ENCODE measurements around the gene PPA1.
"Not testable (repeated sequence)": the region's sequence is repeated elsewhere in the genome, so short reads cannot be mapped to it uniquely, and the experiment has no call there.

PPA1 gene

GRCh38 chr10:70198696-70199466 is 34.3 kb downstream of the PPA1 start:
- DNase-seq = no peak

GRCh38 chr10:70197235-70197945 is 35.8 kb downstream of the PPA1 start:
- DNase-seq = no peak

GRCh38 chr10:70193391-70193844 is 39.8 kb downstream of the PPA1 start:
- no peak for DNase-seq

- no peak for DNase-seq
These were observed 40.8 kb downstream of the PPA1 start for GRCh38 chr10:70192326-70192968.

- no peak for DNase-seq
These were observed 41.3 kb downstream of the PPA1 start for GRCh38 chr10:70191972-70192305.

GRCh38 chr10:70191161-70191971 is 41.9 kb downstream of the PPA1 start:
- DNase-seq = no peak

GRCh38 chr10:70190581-70190980 is 42.6 kb downstream of the PPA1 start:
- DNase-seq = no peak

- no peak for DNase-seq
These were observed 43.1 kb downstream of the PPA1 start for GRCh38 chr10:70190102-70190501.

GRCh38 chr10:70188768-70189167 is 44.5 kb downstream of the PPA1 start:
- DNase-seq = no peak

- no peak for DNase-seq
These were observed 46.7 kb downstream of the PPA1 start for GRCh38 chr10:70186571-70186970.

GRCh38 chr10:70186090-70186489 is 47.1 kb downstream of the PPA1 start:
- DNase-seq = no peak

- DNase-seq = no peak
These were observed 49.9 kb downstream of the PPA1 start for GRCh38 chr10:70183304-70183703.

GRCh38 chr10:70179209-70179608 is 54.0 kb downstream of the PPA1 start:
- DNase-seq = not testable (repeated sequence)

GRCh38 chr10:70178139-70178725 is 55.0 kb downstream of the PPA1 start:
- no peak for DNase-seq

- no peak for DNase-seq
These were observed 56.8 kb downstream of the PPA1 start for GRCh38 chr10:70176441-70176840.

- no peak for DNase-seq
These were observed 57.7 kb downstream of the PPA1 start for GRCh38 chr10:70175516-70175915.

- no peak for DNase-seq
These were observed 59.0 kb downstream of the PPA1 start for GRCh38 chr10:70174058-70174741.

GRCh38 chr10:70169649-70170364 is 63.4 kb downstream of the PPA1 start:
- DNase-seq = no peak

GRCh38 chr10:70169011-70169410 is 64.2 kb downstream of the PPA1 start:
- DNase-seq = no peak

GRCh38 chr10:70167246-70167645 is 66.0 kb downstream of the PPA1 start:
- DNase-seq = no peak

GRCh38 chr10:70166394-70166793 is 66.8 kb downstream of the PPA1 start:
- no peak for DNase-seq
